Neural cell (in vitro differentiated cells): Measurements from ENCODE around the gene TTC22. TPM values are rescaled to one million over a fixed set of nuclear protein-coding genes. Genes with fewer than 3 reads are reported as not detected.

Experiments used
- H2AFZ ChIP-seq: fragments of 200-600, 300-800 bp; sonication (generic), shearing (Covaris generic); 2 replicates; pipeline ENCODE4 v1.6.0; 2014; ENCODE audit warnings: low read depth, mild to moderate bottlenecking, antibody characterized with exemption, low read length, moderate library complexity
- H3F3A ChIP-seq: fragments of 200-600 bp; shearing (Covaris generic); 2 replicates; pipeline ENCODE4 v1.6.1; 2016; ENCODE audit warnings: mild to moderate bottlenecking, moderate library complexity, mixed read lengths, antibody characterized with exemption, low read length; ENCODE audit not compliant: insufficient read depth, poor library complexity, severe bottlenecking
- H3K27ac ChIP-seq: fragments of 200-600, 300-800 bp; sonication (generic), shearing (Covaris generic); 2 replicates; pipeline ENCODE4 v1.5.1; 2014; ENCODE audit warnings: mild to moderate bottlenecking, low read length, moderate library complexity
- H3K27me3 ChIP-seq: fragments of 300-800, 200-600 bp; sonication (generic), shearing (Covaris generic); 2 replicates; pipeline ENCODE4 v1.6.0; 2014; ENCODE audit warnings: mild to moderate bottlenecking, low read depth, low read length, moderate library complexity; ENCODE audit not compliant: insufficient read depth
- H3K36me3 ChIP-seq: fragments of 300-800, 200-600 bp; sonication (generic), shearing (Covaris generic); 2 replicates; pipeline ENCODE4 v1.5.1; 2014; ENCODE audit warnings: mild to moderate bottlenecking, antibody characterized with exemption, low read length, moderate library complexity; ENCODE audit not compliant: insufficient read depth
- H3K4me2 ChIP-seq: fragments of 300-800, 200-600 bp; sonication (generic), shearing (Covaris generic); 2 replicates; pipeline ENCODE4 v1.6.0; 2014; ENCODE audit warnings: mild to moderate bottlenecking, low read length
- H3K4me3 ChIP-seq: fragments of 300-800, 200-600 bp; sonication (generic), shearing (Covaris generic); 2 replicates; pipeline ENCODE4 v1.5.1; 2014; ENCODE audit warnings: mild to moderate bottlenecking, low read length, moderate library complexity
- H3K79me2 ChIP-seq: fragments of 200-600 bp; shearing (Covaris generic); replicated peaks from 2 replicates; pipeline ENCODE4 v1.6.0; 2014; ENCODE audit warnings: mild to moderate bottlenecking, low read length, moderate library complexity; ENCODE audit not compliant: insufficient read depth
- H3K9ac ChIP-seq: fragments of 300-800, 200-600 bp; sonication (generic), shearing (Covaris generic); 2 replicates; pipeline ENCODE4 v1.6.1; 2016; ENCODE audit warnings: mild to moderate bottlenecking, low read length, mixed read lengths
- H3K9me2 ChIP-seq: fragments of 200-600 bp; shearing (Covaris generic); 2 replicates; pipeline ENCODE4 v1.6.1; 2016; ENCODE audit warnings: mild to moderate bottlenecking, low read length, mixed read lengths; ENCODE audit not compliant: insufficient read depth
- H3K9me3 ChIP-seq: fragments of 200-600, 300-800 bp; sonication (generic), shearing (Covaris generic); 2 replicates; pipeline ENCODE4 v1.6.1; 2016; ENCODE audit warnings: mild to moderate bottlenecking, mixed run types, low read length, moderate library complexity, mixed read lengths
- H4K20me1 ChIP-seq: fragments of 200-600 bp; shearing (Covaris generic); 2 replicates; pipeline ENCODE4 v1.6.1; 2016; ENCODE audit warnings: mild to moderate bottlenecking, mixed run types; ENCODE audit not compliant: insufficient read depth
- EP300 ChIP-seq: fragments of 450-650 bp; conservative IDR thresholded peaks from 2 replicates; pipeline ENCODE4 v1.6.1; 2014; ENCODE audit warnings: antibody characterized with exemption, mild to moderate bottlenecking, moderate library complexity; ENCODE audit not compliant: poor library complexity, severe bottlenecking
- EZH2 ChIP-seq: fragments of 200-600, 300-800 bp; shearing (Covaris generic), sonication (generic); IDR thresholded peaks from 2 replicates; pipeline ENCODE4 v1.6.1; 2014; ENCODE audit warnings: antibody characterized with exemption, low read length, borderline replicate concordance, mild to moderate bottlenecking; ENCODE audit not compliant: insufficient read depth, poor library complexity, severe bottlenecking
- MXI1 ChIP-seq: fragments of 450-650 bp; conservative IDR thresholded peaks from 2 replicates; pipeline ENCODE4 v1.6.1; 2014; ENCODE audit warnings: antibody characterized with exemption, mild to moderate bottlenecking; ENCODE audit not compliant: poor library complexity, severe bottlenecking
- POLR2AphosphoS5 ChIP-seq: IDR thresholded peaks from 2 replicates; pipeline ENCODE4 v1.6.1; 2012
- RAD21 ChIP-seq: fragments of 450-650 bp; conservative IDR thresholded peaks from 2 replicates; pipeline ENCODE4 v1.6.1; 2014; ENCODE audit warnings: antibody characterized with exemption, mild to moderate bottlenecking, moderate library complexity
- SMC3 ChIP-seq: fragments of 450-650 bp; conservative IDR thresholded peaks from 2 replicates; pipeline ENCODE4 v1.6.1; 2014; ENCODE audit warnings: antibody characterized with exemption, mild to moderate bottlenecking, moderate library complexity; ENCODE audit not compliant: poor library complexity
- TAF1 ChIP-seq: IDR thresholded peaks from 2 replicates; pipeline ENCODE4 v1.6.1; 2012; ENCODE audit warnings: low read depth
- polyA plus RNA-seq: library from polyadenylated mRNA; depleted of rRNA; stranded (reverse); fragments of >200 nt; gene quantifications from 2 replicates; pipeline ENCODE4 v1.2.3, GENCODE V29; 2014
- TF ChIP-seq, protein P1 (sequence below): fragments of 450-650 bp; IDR thresholded peaks from 2 replicates; pipeline ENCODE4 v1.5.1; 2014; ENCODE audit warnings: antibody characterized with exemption, mild to moderate bottlenecking, moderate library complexity; ENCODE audit not compliant: poor library complexity, severe bottlenecking
- TF ChIP-seq, protein P2 (sequence below): IDR thresholded peaks from 2 replicates; pipeline ENCODE4 v1.6.1; 2012; ENCODE audit warnings: borderline replicate concordance

The TTC22 gene
- polyA plus RNA-seq, 1 donor from 2014 or later, result not detected

DNA sequence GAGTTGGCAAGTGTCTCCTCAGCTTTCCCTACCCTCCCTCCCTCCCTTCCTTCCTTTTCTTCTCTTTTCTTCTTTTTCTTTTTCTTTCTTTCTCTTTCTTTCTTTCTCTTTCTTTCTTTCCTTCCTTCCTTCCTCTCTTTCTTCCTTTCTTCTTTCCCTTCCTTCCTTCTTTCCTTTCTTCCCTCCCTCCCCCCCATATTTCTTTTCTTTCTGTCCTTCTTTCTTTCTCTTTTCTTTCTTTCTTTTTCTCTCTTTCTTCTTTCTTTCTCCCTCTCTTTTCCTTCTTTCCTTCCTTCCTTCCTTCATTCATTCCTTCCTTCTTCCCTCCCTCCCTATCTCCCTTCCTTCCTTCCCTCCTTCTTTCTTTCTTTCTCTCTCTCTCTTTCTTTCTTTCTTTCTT lies 18.6 kb upstream of the TTC22 start:
- Histone ChIP-seq H3K4me2 (no peak overlapping the region), H3K27ac (no peak overlapping the region), H3K4me3 (no peak overlapping the region), H3K36me3 (no peaks in the 10 kb centered on the region), H3K9me3 (no peaks in the 10 kb centered on the region), H2AFZ (no peak overlapping the region), H3K27me3 (no peaks in the 10 kb centered on the region), H3K9me2 (no peaks in the 10 kb centered on the region), H4K20me1 (no peaks in the 10 kb centered on the region), H3F3A (no peaks in the 10 kb centered on the region), H3K79me2 (no peaks in the 10 kb centered on the region), H3K9ac (no peak overlapping the region)
- TF ChIP-seq, protein P1, sequence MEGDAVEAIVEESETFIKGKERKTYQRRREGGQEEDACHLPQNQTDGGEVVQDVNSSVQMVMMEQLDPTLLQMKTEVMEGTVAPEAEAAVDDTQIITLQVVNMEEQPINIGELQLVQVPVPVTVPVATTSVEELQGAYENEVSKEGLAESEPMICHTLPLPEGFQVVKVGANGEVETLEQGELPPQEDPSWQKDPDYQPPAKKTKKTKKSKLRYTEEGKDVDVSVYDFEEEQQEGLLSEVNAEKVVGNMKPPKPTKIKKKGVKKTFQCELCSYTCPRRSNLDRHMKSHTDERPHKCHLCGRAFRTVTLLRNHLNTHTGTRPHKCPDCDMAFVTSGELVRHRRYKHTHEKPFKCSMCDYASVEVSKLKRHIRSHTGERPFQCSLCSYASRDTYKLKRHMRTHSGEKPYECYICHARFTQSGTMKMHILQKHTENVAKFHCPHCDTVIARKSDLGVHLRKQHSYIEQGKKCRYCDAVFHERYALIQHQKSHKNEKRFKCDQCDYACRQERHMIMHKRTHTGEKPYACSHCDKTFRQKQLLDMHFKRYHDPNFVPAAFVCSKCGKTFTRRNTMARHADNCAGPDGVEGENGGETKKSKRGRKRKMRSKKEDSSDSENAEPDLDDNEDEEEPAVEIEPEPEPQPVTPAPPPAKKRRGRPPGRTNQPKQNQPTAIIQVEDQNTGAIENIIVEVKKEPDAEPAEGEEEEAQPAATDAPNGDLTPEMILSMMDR, result no peak
- TF ChIP-seq EP300 (no peak), TAF1 (no peak), EZH2 (no peak), SMC3 (no peak)

DNA sequence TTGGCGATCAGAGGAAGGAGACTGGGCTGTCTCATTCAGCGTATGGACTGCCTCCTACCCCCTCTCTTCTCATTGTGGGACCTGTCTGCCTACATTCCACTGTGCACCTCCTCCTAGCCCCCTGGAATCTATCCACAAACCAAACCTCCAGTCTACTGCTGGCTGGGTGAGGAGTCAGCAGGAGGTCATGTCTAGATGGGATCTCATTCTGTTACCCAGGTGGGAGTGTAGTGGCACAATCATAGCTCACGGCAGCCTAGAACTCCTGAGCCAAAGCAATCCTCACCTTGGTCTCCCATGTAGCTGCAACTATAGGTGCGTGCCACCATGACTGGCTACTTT lies 18.0 kb upstream of the TTC22 start:
- TF ChIP-seq SMC3, result no peak
- TF ChIP-seq, protein P1, result no peak
- no peak for TF ChIP-seq TAF1
- no peak for TF ChIP-seq EP300
- TF ChIP-seq MXI1, result no peak
- no peak for TF ChIP-seq EZH2

DNA sequence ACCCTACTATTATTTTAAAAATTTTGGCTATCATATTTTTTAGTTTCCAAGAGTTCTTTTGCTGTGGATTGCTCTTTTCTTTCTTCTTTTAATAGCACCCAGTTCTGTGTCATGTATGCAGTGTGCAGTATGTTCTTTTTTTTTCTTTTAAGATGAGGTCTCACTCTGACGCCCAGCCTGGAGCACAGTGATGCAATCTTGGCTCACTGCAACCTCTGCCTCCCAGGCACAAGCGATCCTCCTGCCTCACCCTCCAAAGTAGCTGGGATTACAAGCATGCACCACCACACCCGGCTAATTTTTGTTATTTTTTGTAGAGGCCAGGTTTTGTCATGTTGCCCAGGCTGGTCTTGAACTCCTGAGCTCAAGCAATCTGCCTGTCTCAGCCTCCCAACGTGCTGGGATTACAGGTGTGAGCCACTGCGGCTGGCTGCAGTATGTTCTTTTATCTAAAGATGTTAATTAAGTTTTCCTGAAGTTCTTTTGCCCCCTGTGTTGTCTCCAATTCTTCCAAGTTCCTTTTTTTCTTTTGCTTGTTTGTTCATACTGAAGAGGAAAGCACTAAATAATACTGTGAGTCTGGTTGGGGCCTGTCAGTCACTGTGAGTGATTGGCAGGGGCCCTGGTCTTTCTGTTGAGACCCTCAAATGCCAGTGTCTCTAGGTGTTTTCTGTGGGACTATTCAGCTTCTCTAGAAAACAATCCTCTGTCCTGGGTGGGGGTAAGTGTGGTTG lies 17.5 kb upstream of the TTC22 start:
- Histone ChIP-seq H3K79me2 (no peaks in the 10 kb centered on the region), H4K20me1 (no peaks in the 10 kb centered on the region), H3K27ac (no peak overlapping the region), H3K9ac (no peak overlapping the region), H3K9me3 (no peaks in the 10 kb centered on the region), H3K27me3 (no peaks in the 10 kb centered on the region), H3F3A (no peaks in the 10 kb centered on the region), H2AFZ (no peak overlapping the region), H3K4me2 (no peak overlapping the region), H3K4me3 (no peak overlapping the region), H3K36me3 (no peaks in the 10 kb centered on the region), H3K9me2 (no peaks in the 10 kb centered on the region)
- no peak for TF ChIP-seq EP300
- TF ChIP-seq SMC3, result no peak
- TF ChIP-seq, protein P1, result no peak
- no peak for TF ChIP-seq TAF1
- TF ChIP-seq, protein P2, sequence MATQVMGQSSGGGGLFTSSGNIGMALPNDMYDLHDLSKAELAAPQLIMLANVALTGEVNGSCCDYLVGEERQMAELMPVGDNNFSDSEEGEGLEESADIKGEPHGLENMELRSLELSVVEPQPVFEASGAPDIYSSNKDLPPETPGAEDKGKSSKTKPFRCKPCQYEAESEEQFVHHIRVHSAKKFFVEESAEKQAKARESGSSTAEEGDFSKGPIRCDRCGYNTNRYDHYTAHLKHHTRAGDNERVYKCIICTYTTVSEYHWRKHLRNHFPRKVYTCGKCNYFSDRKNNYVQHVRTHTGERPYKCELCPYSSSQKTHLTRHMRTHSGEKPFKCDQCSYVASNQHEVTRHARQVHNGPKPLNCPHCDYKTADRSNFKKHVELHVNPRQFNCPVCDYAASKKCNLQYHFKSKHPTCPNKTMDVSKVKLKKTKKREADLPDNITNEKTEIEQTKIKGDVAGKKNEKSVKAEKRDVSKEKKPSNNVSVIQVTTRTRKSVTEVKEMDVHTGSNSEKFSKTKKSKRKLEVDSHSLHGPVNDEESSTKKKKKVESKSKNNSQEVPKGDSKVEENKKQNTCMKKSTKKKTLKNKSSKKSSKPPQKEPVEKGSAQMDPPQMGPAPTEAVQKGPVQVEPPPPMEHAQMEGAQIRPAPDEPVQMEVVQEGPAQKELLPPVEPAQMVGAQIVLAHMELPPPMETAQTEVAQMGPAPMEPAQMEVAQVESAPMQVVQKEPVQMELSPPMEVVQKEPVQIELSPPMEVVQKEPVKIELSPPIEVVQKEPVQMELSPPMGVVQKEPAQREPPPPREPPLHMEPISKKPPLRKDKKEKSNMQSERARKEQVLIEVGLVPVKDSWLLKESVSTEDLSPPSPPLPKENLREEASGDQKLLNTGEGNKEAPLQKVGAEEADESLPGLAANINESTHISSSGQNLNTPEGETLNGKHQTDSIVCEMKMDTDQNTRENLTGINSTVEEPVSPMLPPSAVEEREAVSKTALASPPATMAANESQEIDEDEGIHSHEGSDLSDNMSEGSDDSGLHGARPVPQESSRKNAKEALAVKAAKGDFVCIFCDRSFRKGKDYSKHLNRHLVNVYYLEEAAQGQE, result no peak
- TF ChIP-seq POLR2AphosphoS5, result no peak
- no peak for TF ChIP-seq EZH2
- no peak for TF ChIP-seq RAD21
- TF ChIP-seq MXI1, result no peak

More for the DNA sequence above, 18.0 kb upstream of the TTC22 start:
- no peak overlapping the region for H3K4me2 ChIP-seq
- no peak overlapping the region for H3K27ac ChIP-seq
- no peaks in the 10 kb centered on the region for H3F3A ChIP-seq
- no peaks in the 10 kb centered on the region for H3K9me2 ChIP-seq
- no peaks in the 10 kb centered on the region for H3K79me2 ChIP-seq
- no peaks in the 10 kb centered on the region for H3K36me3 ChIP-seq
- H3K9ac ChIP-seq, result no peak overlapping the region
- H2AFZ ChIP-seq, result no peak overlapping the region
- H3K9me3 ChIP-seq, result no peaks in the 10 kb centered on the region
- no peaks in the 10 kb centered on the region for H3K27me3 ChIP-seq
- no peak overlapping the region for H3K4me3 ChIP-seq
- no peaks in the 10 kb centered on the region for H4K20me1 ChIP-seq
